Stimulated activated CD4-positive, alpha-beta T cell treated with anti-CD3 and anti-CD28 coated beads, Interleukin-1b, Interleukin-23, amount 100 ng/mL, for 1 hour (primary cell): ENCODE results near the gene CACNA1I.

Experiments
- DNase-seq, 2 donors: peaks; one replicate each; pipeline ENCODE4 v3.0.0-alpha.2; 2020; ENCODE audit warnings: low read depth in 2 of 2

CACNA1I gene

GRCh38 chr22:39648630-39648950, 78.0 kb downstream of the CACNA1I start:
- DNase-seq, result no peak

- no peak for DNase-seq
Observed at GRCh38 chr22:39649500-39650089, 79.0 kb downstream of the CACNA1I start.

GRCh38 chr22:39651053-39651996, 80.8 kb downstream of the CACNA1I start:
- no peak for DNase-seq

GRCh38 chr22:39652990-39653786, 82.6 kb downstream of the CACNA1I start:
- no peak for DNase-seq

- no peak for DNase-seq
Observed at GRCh38 chr22:39653787-39654077, 83.2 kb downstream of the CACNA1I start.

GRCh38 chr22:39654131-39654926, 83.8 kb downstream of the CACNA1I start:
- no peak for DNase-seq

GRCh38 chr22:39655004-39655579, 84.5 kb downstream of the CACNA1I start:
- DNase-seq, result no peak

GRCh38 chr22:39655831-39656230, 85.3 kb downstream of the CACNA1I start:
- DNase-seq, result no peak

GRCh38 chr22:39656495-39657490, 86.2 kb downstream of the CACNA1I start:
- DNase-seq, result no peak

- no peak for DNase-seq
Observed at GRCh38 chr22:39658367-39658766, 87.8 kb downstream of the CACNA1I start.

- no peak for DNase-seq
Observed at GRCh38 chr22:39658806-39659463, 88.4 kb downstream of the CACNA1I start.

GRCh38 chr22:39661501-39661841, 90.9 kb downstream of the CACNA1I start:
- DNase-seq, result no peak

- peak; percentile 54 to 61 for DNase-seq
Observed at GRCh38 chr22:39661842-39662685, 91.5 kb downstream of the CACNA1I start.

- DNase-seq, result no peak
Observed at GRCh38 chr22:39662686-39663052, 92.1 kb downstream of the CACNA1I start.

- DNase-seq, result no peak
Observed at GRCh38 chr22:39663751-39664150, 93.2 kb downstream of the CACNA1I start.

- peak in 1 of 2 donors; percentile 21 for DNase-seq
Observed at GRCh38 chr22:39664485-39665200, 94.1 kb downstream of the CACNA1I start.

GRCh38 chr22:39665229-39665628, 94.7 kb downstream of the CACNA1I start:
- DNase-seq, result no peak
